Stomach (tissue), 9 donors: ENCODE data around the gene TCF12. TPM values are rescaled to one million over a fixed set of nuclear protein-coding genes. Genes with fewer than 3 reads are reported as not detected.

Experiments used
- DNase-seq, 2 donors: peaks; one replicate each; pipeline versions ENCODE4 v3.0.0 to v3.0.0-alpha.2; 2013 to 2019
- H3K27ac ChIP-seq, 5 donors: fragments of 200-600 bp in 4 of 5; sonication (generic) in 4 of 5; one replicate each; pipeline ENCODE4 v1.5.1; 2013 to 2019; ENCODE audit warnings: mild to moderate bottlenecking in 1 of 5, moderate library complexity in 1 of 5
- H3K27me3 ChIP-seq, 3 donors: fragments of 200-600 bp; sonication (generic); one replicate each; pipeline ENCODE4 v1.5.1; 2017 to 2019; ENCODE audit warnings: mixed run types in 1 of 3
- H3K36me3 ChIP-seq, 4 donors: fragments of 200-600 bp; sonication (generic); 1 replicate in 3 of 4; 2 replicates in 1 of 4; pipeline ENCODE4 v1.5.1; 2016 to 2019
- H3K4me1 ChIP-seq, 4 donors: fragments of 200-600 bp; sonication (generic); one replicate each; pipeline ENCODE4 v1.5.1; 2016 to 2019
- H3K4me3 ChIP-seq, 4 donors: fragments of 200-600 bp; sonication (generic) in 3 of 4; one replicate each; pipeline ENCODE4 v1.5.1; 2016 to 2019; ENCODE audit warnings: mild to moderate bottlenecking in 1 of 4
- H3K9me3 ChIP-seq, 4 donors: fragments of 200-600 bp; sonication (generic); one replicate each; pipeline ENCODE4 v1.5.1; 2016 to 2019
- CTCF ChIP-seq, 7 experiments: fragments of 450-650 bp in 4 of 7; fragments of 200-600 bp in 3 of 7; sonication (generic) in 3 of 7; IDR thresholded peaks; one replicate each; pipeline ENCODE4 v1.5.1; 2016 to 2019; ENCODE audit warnings: antibody characterized with exemption in 7 of 7, control low read depth in 2 of 7, mild to moderate bottlenecking in 1 of 7
- EP300 ChIP-seq: sonication (generic); formaldehyde crosslinking; IDR thresholded peaks from one replicate; pipeline ENCODE4 v1.6.1; 2017; ENCODE audit warnings: antibody characterized with exemption
- POLR2A ChIP-seq, 4 donors: fragments of 450-650 bp; IDR thresholded peaks; one replicate each; pipeline ENCODE4 v1.6.1; 2016; ENCODE audit warnings: antibody characterized with exemption in 4 of 4, control low read depth in 2 of 4, mild to moderate bottlenecking in 1 of 4, moderate library complexity in 1 of 4
- POLR2AphosphoS5 ChIP-seq, 3 donors: sonication (generic); formaldehyde crosslinking; IDR thresholded peaks; one replicate each; pipeline ENCODE4 v1.6.1; 2016; ENCODE audit warnings: antibody characterized with exemption in 3 of 3
- WGBS, 5 donors: extraction: QIAGEN DNeasy Blood & Tissue Kit in 3 of 5; methylation state at CpG; one replicate each; pipeline versions ENCODE4 v1.1.5 to v1.1.7; 2013 to 2018; 5-methylcytosine and 5-hydroxymethylcytosine counted together
- intact Hi-C: fragments of 100-400 bp; cut with DNase I; formaldehyde crosslinking; loops from one replicate; pipeline ENCODE4 v1.15.1; 2023; ENCODE audit warnings: low total_unique reads
- polyA plus RNA-seq, 3 donors: library from polyadenylated mRNA; stranded (reverse); fragments of 200-250 nt; gene quantifications; one replicate each; pipeline ENCODE4 v1.2.3, GENCODE V29; 2013
- total RNA-seq, 5 donors: library from RNA; depleted of rRNA; stranded (reverse); fragments of >200 nt; gene quantifications; one replicate each; pipeline versions ENCODE4 v1.1.0 to v1.2.3, GENCODE V29; 2014 to 2016
- donor health status: healthy with polysubstance abuse.
- donor health status: Bipolar disorder and iron deficiency.
- donor health status: healthy.

Gene TCF12
- total and polyA plus RNA-seq, 8 donors: 11.2 to 462 (median 130) TPM

DNA sequence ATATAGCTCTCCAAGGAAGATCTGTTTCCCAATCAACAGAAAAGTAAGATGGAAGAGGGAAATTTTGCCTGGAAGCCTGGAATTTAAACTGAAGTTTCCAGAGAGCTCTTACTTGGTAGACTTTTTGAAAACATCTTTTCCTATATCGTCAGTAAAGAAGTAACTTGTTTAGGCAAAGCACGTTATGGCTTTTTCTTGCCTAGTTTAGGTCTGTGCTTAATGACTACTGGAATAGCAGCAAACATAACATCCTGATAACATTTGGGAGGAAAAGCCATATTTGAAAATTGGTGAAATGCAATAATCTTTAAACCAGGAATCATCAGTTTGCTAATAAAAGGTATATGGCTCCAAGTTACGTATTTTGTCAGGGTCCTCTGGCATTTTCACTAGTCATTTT lies 297.4 kb downstream of the TCF12 start:
- Histone ChIP-seq H3K27ac (peak overlapping the region in 4 of 5 donors; percentile 0 to 44 (median 29)), H3K4me1 (peaks cover 0 to 76% (median 55%) of the 10 kb centered on the region in 4 donors), H3K9me3 (no peaks in the 10 kb centered on the region), H3K27me3 (no peaks in the 10 kb centered on the region), H3K36me3 (no peaks in the 10 kb centered on the region), H3K4me3 (no peak overlapping the region)
- WGBS, 5 donors: 34 to 56% (median 41%) methylated on average over 3 of the region's 3 CpGs
- no peak for DNase-seq
- intact Hi-C loops: no loop called here
- TF ChIP-seq CTCF (IDR thresholded peaks at IDR 0.05): no peak
- no peak for TF ChIP-seq POLR2A (IDR thresholded peaks at IDR 0.05)
- TF ChIP-seq EP300: no peak
- no peak for TF ChIP-seq POLR2AphosphoS5 (IDR thresholded peaks at IDR 0.05)

- no peak overlapping the region for H3K4me3 ChIP-seq
- TF ChIP-seq EP300 (no peak), POLR2AphosphoS5 (IDR thresholded peaks at IDR 0.05) (peak in 2 of 3 donors; percentile 11 to 52)
- no peaks in the 10 kb centered on the region for H3K9me3 ChIP-seq
- H3K4me1 ChIP-seq: peaks cover 0 to 80% (median 58%) of the 10 kb centered on the region in 4 donors
- WGBS, 5 donors: 12 to 23% (median 15%) methylated on average over 2 of the region's 2 CpGs
- DNase-seq: peak in 1 of 2 donors; percentile 44
- peak overlapping the region in 4 of 5 donors; percentile 0 to 44 (median 29) for H3K27ac ChIP-seq
- intact Hi-C loops: no loop called here
- H3K36me3 ChIP-seq: no peaks in the 10 kb centered on the region
- no peaks in the 10 kb centered on the region for H3K27me3 ChIP-seq
Measured at GRCh38 chr15:57216288-57216687, 297.8 kb downstream of the TCF12 start.

- peak overlapping the region in 4 of 5 donors; percentile 7 to 61 (median 32) for H3K27ac ChIP-seq
- no peak overlapping the region for H3K4me3 ChIP-seq
- intact Hi-C loops: no loop called here
- DNase-seq: peak in 1 of 2 donors; percentile 34
- no peaks in the 10 kb centered on the region for H3K27me3 ChIP-seq
- peaks cover 0 to 92% (median 64%) of the 10 kb centered on the region in 4 donors for H3K4me1 ChIP-seq
- no peaks in the 10 kb centered on the region for H3K36me3 ChIP-seq
- 20 to 48% (median 28%) methylated on average over 7 of the region's 7 CpGs for WGBS, 5 donors
- H3K9me3 ChIP-seq: no peaks in the 10 kb centered on the region
- TF ChIP-seq POLR2A (IDR thresholded peaks at IDR 0.05) (no peak), CTCF (IDR thresholded peaks at IDR 0.05) (no peak), EP300 (no peak), POLR2AphosphoS5 (IDR thresholded peaks at IDR 0.05) (no peak)
Measured at GRCh38 chr15:57217778-57218598, 299.5 kb downstream of the TCF12 start.

DNA sequence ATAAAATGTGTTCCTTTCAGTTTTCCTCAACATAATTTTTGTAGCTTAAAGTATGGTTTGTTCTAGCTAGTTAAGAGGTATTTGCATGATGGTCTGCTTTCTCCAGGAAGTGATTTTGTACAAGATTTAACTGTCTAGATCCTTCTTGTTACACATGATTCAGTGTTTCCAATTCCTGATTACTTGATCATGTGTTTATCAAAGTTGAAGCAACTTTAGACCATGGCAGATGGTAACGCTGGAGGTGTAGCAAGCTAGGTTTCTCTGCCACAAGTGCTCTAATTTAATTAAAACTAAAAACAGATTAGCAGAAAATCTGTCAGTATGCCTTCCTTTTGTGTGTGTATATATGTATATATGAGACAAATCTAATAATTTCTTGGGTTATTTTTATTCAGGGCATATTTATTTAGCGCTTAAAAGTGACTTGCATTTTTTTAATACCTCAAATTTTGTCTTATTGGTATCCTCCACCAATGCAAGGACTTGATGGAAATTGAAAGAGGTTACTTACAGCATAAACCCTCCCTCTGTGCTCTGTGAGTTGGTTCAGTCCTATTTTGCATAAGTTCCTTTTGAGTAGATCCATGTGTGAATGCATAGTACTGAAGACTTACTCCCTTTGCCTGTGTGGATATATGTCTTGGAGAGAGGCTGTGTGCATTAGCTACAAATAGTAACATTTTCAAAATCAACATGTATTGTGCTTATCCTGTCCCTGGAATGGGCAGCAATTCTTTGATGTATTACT lies 300.6 kb downstream of the TCF12 start:
- H3K36me3 ChIP-seq: no peaks in the 10 kb centered on the region
- WGBS, 5 donors: 28 to 65% (median 45%) methylated on average over 2 of the region's 2 CpGs
- H3K27ac ChIP-seq: peak overlapping the region in 4 of 5 donors; percentile 7 to 61 (median 47)
- H3K27me3 ChIP-seq: no peaks in the 10 kb centered on the region
- H3K4me1 ChIP-seq: peaks cover 0 to 89% (median 60%) of the 10 kb centered on the region in 4 donors
- H3K9me3 ChIP-seq: no peaks in the 10 kb centered on the region
- peak in 1 of 2 donors; percentile 88 for DNase-seq
- H3K4me3 ChIP-seq: peak overlapping the region; percentile 27 to 44 (median 30)
- intact Hi-C loops: no loop called here
- no peak for TF ChIP-seq POLR2A (IDR thresholded peaks at IDR 0.05)
- TF ChIP-seq POLR2AphosphoS5 (IDR thresholded peaks at IDR 0.05): peak in 2 of 3 donors; percentile 19 to 57

DNA sequence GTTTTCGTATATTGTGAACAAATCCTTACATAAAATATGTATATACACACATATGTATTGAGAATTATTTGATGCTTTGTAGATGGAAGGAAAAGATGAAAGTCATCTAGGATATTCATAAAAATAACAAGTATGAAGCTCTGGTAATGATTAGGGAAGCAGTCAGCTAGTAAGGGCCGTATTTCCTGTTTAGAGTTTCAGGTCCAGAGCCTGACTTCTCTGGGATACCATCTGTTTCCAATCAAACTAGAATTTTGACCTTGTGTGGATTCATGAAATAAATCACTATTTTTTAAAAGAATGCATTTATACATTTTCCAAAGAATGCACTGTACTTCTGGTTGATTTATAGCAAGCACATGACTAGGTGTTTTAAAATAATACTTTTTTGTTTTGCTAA lies 301.8 kb downstream of the TCF12 start:
- H3K36me3 ChIP-seq: no peaks in the 10 kb centered on the region
- peak in 1 of 2 donors; percentile 73 for DNase-seq
- H3K27me3 ChIP-seq: no peaks in the 10 kb centered on the region
- peaks cover 0 to 84% (median 54%) of the 10 kb centered on the region in 4 donors for H3K4me1 ChIP-seq
- peak overlapping the region in 3 of 5 donors; percentile 35 to 61 (median 52) for H3K27ac ChIP-seq
- 23 to 54% (median 41%) methylated on average over 2 of the region's 2 CpGs for WGBS, 5 donors
- intact Hi-C loops: no loop called here
- TF ChIP-seq CTCF (IDR thresholded peaks at IDR 0.05) (no peak), POLR2AphosphoS5 (IDR thresholded peaks at IDR 0.05) (no peak), EP300 (no peak), POLR2A (IDR thresholded peaks at IDR 0.05) (no peak)
- no peaks in the 10 kb centered on the region for H3K9me3 ChIP-seq
- H3K4me3 ChIP-seq: peak overlapping the region; percentile 27 to 44 (median 30)
